MM.1S (cell line): ENCODE data around the gene SPACA7.
"Not testable (repeated sequence)": the region's sequence is repeated elsewhere in the genome, so short reads cannot be mapped to it uniquely, and the experiment has no call there.

Source experiments
- EZH2 ChIP-seq: fragments of 300-600 bp; sonication (generic); optimal IDR thresholded peaks from 2 replicates; pipeline ENCODE3; 2017; ENCODE audit warnings: low read depth, mild to moderate bottlenecking, antibody characterized with exemption, low read length, mixed read lengths
- EZH2phosphoT487 ChIP-seq: fragments of 300-600 bp; sonication (generic); IDR thresholded peaks from 2 replicates; pipeline ENCODE4 v1.6.1; 2018; ENCODE audit warnings: antibody characterized with exemption, low read length
- TF ChIP-seq, protein P1 (sequence below): fragments of 300-600 bp; sonication (generic); IDR thresholded peaks from 2 replicates; pipeline ENCODE4 v1.5.1; 2016; ENCODE audit warnings: antibody characterized with exemption, low read length, mixed read lengths

GRCh38 chr13:112409828-112410227 lies 33.7 kb downstream of the SPACA7 start:
- TF ChIP-seq, protein P1, sequence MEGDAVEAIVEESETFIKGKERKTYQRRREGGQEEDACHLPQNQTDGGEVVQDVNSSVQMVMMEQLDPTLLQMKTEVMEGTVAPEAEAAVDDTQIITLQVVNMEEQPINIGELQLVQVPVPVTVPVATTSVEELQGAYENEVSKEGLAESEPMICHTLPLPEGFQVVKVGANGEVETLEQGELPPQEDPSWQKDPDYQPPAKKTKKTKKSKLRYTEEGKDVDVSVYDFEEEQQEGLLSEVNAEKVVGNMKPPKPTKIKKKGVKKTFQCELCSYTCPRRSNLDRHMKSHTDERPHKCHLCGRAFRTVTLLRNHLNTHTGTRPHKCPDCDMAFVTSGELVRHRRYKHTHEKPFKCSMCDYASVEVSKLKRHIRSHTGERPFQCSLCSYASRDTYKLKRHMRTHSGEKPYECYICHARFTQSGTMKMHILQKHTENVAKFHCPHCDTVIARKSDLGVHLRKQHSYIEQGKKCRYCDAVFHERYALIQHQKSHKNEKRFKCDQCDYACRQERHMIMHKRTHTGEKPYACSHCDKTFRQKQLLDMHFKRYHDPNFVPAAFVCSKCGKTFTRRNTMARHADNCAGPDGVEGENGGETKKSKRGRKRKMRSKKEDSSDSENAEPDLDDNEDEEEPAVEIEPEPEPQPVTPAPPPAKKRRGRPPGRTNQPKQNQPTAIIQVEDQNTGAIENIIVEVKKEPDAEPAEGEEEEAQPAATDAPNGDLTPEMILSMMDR: not testable (repeated sequence)
- not testable (repeated sequence) for TF ChIP-seq EZH2phosphoT487, EZH2
